PFSK-1 (cell line): ENCODE results near the gene CNTN5.

Experiments
- POLR2AphosphoS5 ChIP-seq: IDR thresholded peaks from 2 replicates; pipeline ENCODE4 v1.6.1; 2012; ENCODE audit warnings: low read depth, mild to moderate bottlenecking, control low read depth, low read length, moderate library complexity
- SIN3A ChIP-seq: IDR thresholded peaks from 2 replicates; pipeline ENCODE4 v1.6.1; 2012; ENCODE audit warnings: mild to moderate bottlenecking, low read length, moderate library complexity, borderline replicate concordance; ENCODE audit not compliant: insufficient read depth
- TF ChIP-seq, protein P1 (sequence below), 2 experiments: IDR thresholded peaks; 2 replicates each; pipeline versions ENCODE4 v1.6.1 to v1.8.0; 2011 to 2012; ENCODE audit warnings: low read depth in 2 of 2, low read length in 2 of 2, control low read depth in 1 of 2, inconsistent platforms in 1 of 2, mild to moderate bottlenecking in 1 of 2, moderate library complexity in 1 of 2; ENCODE audit not compliant: insufficient read depth in 1 of 2

DNA sequence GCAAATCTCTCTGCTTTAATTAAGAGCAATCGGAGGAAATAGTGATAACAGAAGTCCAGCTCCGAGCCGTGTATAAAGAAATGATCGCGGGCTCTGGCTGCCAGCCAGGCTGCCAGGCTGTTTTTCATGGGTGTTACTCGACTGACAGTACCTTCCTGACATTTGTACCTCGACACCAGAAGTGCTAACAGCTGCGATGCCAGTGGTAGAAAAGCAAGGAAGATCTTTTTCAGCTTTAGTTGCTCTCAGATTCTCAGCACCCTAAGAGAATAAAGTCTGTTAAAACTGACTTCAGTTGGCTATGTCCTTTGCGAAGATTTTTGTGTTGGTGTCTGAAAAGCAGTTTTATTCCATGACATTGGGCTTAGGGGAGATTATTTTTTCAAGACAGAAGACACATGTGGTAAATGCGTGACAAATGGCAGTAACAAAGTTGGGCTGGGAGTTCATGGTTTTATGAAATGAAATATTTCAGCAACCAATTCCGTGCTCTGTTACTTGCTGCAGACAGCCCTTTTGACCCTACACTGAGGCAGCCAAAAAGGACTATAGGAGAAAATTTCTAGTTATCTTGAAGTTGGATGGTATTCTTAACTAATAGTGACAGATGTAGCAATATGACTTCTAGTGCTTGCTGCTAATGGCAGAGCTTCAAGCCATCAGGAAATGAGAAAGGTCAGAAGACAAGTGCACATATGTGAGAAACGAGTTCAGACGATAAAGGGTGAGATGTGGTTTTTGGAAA lies 296.2 kb downstream of the CNTN5 start:
- no peak for TF ChIP-seq SIN3A
- TF ChIP-seq POLR2AphosphoS5 = no peak
- TF ChIP-seq, protein P1, sequence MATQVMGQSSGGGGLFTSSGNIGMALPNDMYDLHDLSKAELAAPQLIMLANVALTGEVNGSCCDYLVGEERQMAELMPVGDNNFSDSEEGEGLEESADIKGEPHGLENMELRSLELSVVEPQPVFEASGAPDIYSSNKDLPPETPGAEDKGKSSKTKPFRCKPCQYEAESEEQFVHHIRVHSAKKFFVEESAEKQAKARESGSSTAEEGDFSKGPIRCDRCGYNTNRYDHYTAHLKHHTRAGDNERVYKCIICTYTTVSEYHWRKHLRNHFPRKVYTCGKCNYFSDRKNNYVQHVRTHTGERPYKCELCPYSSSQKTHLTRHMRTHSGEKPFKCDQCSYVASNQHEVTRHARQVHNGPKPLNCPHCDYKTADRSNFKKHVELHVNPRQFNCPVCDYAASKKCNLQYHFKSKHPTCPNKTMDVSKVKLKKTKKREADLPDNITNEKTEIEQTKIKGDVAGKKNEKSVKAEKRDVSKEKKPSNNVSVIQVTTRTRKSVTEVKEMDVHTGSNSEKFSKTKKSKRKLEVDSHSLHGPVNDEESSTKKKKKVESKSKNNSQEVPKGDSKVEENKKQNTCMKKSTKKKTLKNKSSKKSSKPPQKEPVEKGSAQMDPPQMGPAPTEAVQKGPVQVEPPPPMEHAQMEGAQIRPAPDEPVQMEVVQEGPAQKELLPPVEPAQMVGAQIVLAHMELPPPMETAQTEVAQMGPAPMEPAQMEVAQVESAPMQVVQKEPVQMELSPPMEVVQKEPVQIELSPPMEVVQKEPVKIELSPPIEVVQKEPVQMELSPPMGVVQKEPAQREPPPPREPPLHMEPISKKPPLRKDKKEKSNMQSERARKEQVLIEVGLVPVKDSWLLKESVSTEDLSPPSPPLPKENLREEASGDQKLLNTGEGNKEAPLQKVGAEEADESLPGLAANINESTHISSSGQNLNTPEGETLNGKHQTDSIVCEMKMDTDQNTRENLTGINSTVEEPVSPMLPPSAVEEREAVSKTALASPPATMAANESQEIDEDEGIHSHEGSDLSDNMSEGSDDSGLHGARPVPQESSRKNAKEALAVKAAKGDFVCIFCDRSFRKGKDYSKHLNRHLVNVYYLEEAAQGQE (IDR thresholded peaks at IDR 0.05; ENCODE audit: insufficient read depth in 1 of 2, low read depth in 2 of 2, low read length in 2 of 2) = no peak
